ENCODE results near the gene BNIP5. TPM values are rescaled to one million over a fixed set of nuclear protein-coding genes. Genes with fewer than 3 reads are reported as not detected.

The BNIP5 gene
- total RNA-seq, 6 experiments from 2014 or later, result not detected

DNA sequence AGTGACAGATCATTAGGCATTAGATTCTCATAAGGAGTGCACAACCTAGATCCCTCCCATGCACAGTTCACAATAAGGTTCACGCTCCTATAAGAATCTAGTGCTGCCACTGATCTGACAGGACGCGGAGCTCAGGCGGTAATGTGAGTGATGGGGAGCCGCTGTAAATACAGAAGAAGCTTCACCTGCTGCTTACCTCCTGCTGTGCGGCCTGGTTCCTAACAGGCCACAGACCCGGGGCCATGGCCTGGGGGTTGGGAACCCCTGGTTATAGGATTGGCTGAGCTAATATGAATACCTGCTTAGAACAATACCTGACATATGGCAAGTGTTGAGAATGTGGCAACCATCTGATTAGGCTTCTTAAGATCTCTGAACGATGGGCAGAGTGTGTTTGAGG is 64.5 kb downstream of the BNIP5 start:
- no peaks in the 10 kb centered on the region for H3K9me3 ChIP-seq
- TF ChIP-seq, protein P1, sequence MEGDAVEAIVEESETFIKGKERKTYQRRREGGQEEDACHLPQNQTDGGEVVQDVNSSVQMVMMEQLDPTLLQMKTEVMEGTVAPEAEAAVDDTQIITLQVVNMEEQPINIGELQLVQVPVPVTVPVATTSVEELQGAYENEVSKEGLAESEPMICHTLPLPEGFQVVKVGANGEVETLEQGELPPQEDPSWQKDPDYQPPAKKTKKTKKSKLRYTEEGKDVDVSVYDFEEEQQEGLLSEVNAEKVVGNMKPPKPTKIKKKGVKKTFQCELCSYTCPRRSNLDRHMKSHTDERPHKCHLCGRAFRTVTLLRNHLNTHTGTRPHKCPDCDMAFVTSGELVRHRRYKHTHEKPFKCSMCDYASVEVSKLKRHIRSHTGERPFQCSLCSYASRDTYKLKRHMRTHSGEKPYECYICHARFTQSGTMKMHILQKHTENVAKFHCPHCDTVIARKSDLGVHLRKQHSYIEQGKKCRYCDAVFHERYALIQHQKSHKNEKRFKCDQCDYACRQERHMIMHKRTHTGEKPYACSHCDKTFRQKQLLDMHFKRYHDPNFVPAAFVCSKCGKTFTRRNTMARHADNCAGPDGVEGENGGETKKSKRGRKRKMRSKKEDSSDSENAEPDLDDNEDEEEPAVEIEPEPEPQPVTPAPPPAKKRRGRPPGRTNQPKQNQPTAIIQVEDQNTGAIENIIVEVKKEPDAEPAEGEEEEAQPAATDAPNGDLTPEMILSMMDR (IDR thresholded peaks at IDR 0.05), result no peak
- TF ChIP-seq POLR2A (IDR thresholded peaks at IDR 0.05), result no peak
- 44% methylated on average over 3 of the region's 8 CpGs for WGBS (ENCODE audit: insufficient coverage, low coverage, low lambda C conversion rate, missing lambda C conversion rate)
- ATAC-seq (no peak), DNase-seq (no peak)
- no peak overlapping the region for H3K4me3 ChIP-seq
- intact Hi-C loops (cut with DNase I), result no loop called here
- H3K27ac ChIP-seq, result no peak overlapping the region
- no peaks in the 10 kb centered on the region for H3K27me3 ChIP-seq
- H3K36me3 ChIP-seq, result no peaks in the 10 kb centered on the region
- no peaks in the 10 kb centered on the region for H3K4me1 ChIP-seq

DNA sequence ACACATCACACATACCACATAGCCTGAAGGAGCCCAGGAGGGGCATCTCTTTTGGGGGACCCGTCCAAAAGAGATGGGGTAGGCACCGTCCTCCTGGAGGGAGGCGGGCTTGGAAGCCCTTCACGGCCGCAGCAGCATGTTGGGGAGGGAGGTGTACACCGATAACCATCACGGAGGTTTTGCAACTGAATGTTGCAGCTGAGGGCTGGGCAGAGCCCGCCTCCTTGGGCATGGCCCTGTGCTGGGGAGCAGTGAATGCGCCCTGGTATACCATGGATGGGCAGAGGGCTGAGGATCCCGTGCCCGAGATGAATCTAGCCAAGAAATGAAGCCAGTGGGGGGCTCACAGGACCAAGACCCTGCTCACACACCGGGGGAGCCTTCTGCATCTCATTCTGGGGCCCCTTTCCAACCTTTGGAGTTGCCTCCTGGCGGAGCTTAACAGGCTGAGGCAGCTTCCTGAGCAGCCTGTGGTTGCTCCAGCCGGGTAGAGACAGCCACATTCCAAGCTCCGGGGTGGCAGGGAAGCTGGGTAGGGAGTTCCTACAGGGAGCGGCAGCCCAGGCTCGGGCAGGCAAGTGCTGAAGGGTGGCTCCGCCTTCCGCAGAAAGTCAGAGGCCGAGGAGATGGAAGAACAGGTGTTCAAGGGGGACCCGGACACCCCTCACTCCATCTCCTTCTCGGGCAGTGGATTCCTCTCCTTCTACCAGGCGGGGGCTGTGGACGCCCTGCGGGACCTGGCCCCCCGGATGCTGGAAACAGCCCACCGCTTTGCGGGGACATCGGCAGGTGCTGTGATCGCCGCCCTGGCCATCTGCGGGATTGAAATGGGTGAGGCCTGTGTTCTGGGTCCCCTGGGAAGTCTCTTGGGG is 66.6 kb downstream of the BNIP5 start, which contains the start of gene PNPLA1:
TSS of gene PNPLA1 (plus strand) at position 227 of the 872 bp plus-strand sequence. CDS start at position 627, 400 bp downstream.
- Histone ChIP-seq H3K27ac (no peak within 1 kb of the TSS), H3K36me3 (no peaks in the 10 kb centered on the region), H3K9me3 (no peaks in the 10 kb centered on the region), H3K27me3 (no peaks in the 10 kb centered on the region), H3K4me1 (no peaks in the 10 kb centered on the region), H3K4me3 (no peak within 1 kb of the TSS)
- DNase-seq, result no peak
- 83% methylated on average over 7 of the region's 32 CpGs for WGBS (ENCODE audit: insufficient coverage, low coverage, low lambda C conversion rate, missing lambda C conversion rate)
- intact Hi-C loops (cut with DNase I), result no loop called here
- TF ChIP-seq POLR2A (IDR thresholded peaks at IDR 0.05), result no peak
- ATAC-seq, result no peak

DNA sequence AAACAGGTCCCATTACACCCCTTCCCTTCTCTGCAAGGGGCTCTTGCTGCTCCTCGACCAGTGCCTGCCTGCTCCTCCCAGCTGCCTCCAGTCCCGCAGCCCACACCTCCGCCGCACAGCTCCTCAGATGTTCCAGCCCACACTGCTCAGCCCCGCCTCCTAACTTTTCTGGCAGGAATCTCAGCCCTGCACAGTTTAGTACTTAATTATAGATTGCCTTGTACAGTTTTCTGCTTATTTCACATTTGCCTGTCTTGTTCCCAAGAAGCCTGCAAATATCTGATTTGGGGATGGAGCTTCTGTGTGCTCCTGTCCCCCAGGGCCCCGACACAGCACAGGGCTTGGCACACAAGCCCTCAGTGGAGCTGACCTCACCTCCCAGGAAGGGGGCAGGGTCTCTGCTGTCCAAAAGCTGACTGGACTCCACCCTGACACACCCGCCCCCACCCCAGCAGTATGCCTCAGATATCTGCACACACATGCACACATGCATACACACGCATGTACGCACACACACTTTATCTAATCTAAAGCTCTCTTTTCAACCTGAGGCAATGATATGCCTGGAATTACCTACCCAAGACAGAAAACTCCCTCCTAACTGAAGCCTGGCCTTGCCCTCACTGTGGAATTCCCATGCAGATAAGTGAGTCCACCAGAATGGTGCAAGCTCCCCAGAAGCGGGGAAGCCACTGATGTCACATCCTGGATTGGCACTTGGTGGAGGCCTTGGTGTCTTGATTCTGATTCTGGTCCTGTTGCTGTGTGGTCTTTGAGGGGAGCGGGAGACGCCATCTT is 68.0 kb downstream of the BNIP5 start:
- no peaks in the 10 kb centered on the region for H3K27me3 ChIP-seq
- 69% methylated on average over 9 of the region's 12 CpGs for WGBS (ENCODE audit: insufficient coverage, low coverage, low lambda C conversion rate, missing lambda C conversion rate)
- intact Hi-C loops (cut with DNase I), result no loop called here
- no peaks in the 10 kb centered on the region for H3K4me1 ChIP-seq
- H3K4me3 ChIP-seq, result no peak overlapping the region
- TF ChIP-seq POLR2A (IDR thresholded peaks at IDR 0.05), result no peak
- TF ChIP-seq, protein P1 (IDR thresholded peaks at IDR 0.05), result no peak
- H3K36me3 ChIP-seq, result no peaks in the 10 kb centered on the region
- no peaks in the 10 kb centered on the region for H3K9me3 ChIP-seq
- no peak for DNase-seq
- no peak for ATAC-seq
- H3K27ac ChIP-seq, result no peak overlapping the region

DNA sequence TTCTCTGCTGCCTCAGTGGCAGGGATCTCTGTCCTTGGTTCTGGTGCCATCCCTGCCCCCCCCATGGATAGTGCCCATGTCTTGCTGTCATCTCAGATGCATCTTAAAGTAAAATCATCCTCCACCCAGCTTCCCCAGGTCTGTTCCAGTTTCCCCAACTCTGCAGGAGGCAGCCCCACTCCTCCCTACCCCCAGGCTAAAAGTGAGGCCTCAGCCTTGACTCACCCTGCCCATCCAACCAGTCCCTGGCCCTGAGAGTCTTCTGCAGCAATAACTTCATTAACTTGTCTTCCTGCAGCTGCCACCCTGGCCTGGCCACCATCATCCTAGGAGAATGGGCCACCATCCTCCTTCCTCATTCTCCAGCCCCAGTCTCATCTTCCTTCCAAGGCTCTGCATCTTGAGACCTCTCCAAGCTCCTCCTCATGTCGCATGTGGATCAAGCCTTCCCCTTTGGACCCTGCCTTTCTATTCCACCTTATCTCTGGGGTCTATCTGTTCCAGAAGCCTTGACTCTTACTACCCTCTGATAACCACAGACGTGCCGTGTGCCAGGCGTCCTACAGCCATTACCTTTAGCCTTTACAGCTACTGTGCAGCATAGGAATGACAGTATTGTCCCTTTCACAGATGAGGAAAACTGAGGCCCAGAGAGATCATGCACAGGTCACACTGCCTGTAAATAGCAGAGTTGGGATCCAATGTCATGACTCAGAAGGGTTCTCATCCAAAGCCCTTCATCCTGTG is 68.8 kb downstream of the BNIP5 start:
- no peak for ATAC-seq

More for the DNA sequence above, 68.8 kb downstream of the BNIP5 start:
- Histone ChIP-seq H3K27me3 (no peaks in the 10 kb centered on the region), H3K36me3 (no peaks in the 10 kb centered on the region), H3K27ac (no peak overlapping the region), H3K4me3 (no peak overlapping the region), H3K4me1 (no peaks in the 10 kb centered on the region), H3K9me3 (no peaks in the 10 kb centered on the region)
- WGBS (ENCODE audit: insufficient coverage, low coverage, low lambda C conversion rate, missing lambda C conversion rate), result 63% methylated on average over 1 of the region's 4 CpGs
- intact Hi-C loops (cut with DNase I), result no loop called here
- TF ChIP-seq, protein P1 (IDR thresholded peaks at IDR 0.05), result no peak
- no peak for TF ChIP-seq POLR2A (IDR thresholded peaks at IDR 0.05)
- no peak for DNase-seq

Data from right lobe of liver (tissue), 6 donors.